Trophoblast cell (in vitro differentiated cells and primary cell): ENCODE data around the gene MCRIP1.
A peak's percentile ranks its signal among the peaks of the same experiment; 100 is the strongest.

ENCODE experiments used
- DNase-seq, 2 donors: peaks; one replicate each; pipeline ENCODE4 v3.0.0-alpha.2; 2016
- H2AFZ ChIP-seq: 2 replicates; pipeline ENCODE4 v1.6.1; 2013; ENCODE audit warnings: low read length, moderate library complexity, mild to moderate bottlenecking; ENCODE audit not compliant: insufficient read depth, poor library complexity
- H2AK5ac ChIP-seq: 2 replicates; pipeline ENCODE4 v1.6.1; 2013; ENCODE audit warnings: mild to moderate bottlenecking, low read length
- H2BK120ac ChIP-seq: 2 replicates; pipeline ENCODE4 v1.6.1; 2013; ENCODE audit warnings: low read length, mild to moderate bottlenecking, moderate library complexity; ENCODE audit not compliant: insufficient read depth, poor library complexity
- H2BK12ac ChIP-seq: 2 replicates; pipeline ENCODE4 v1.6.1; 2013; ENCODE audit warnings: mild to moderate bottlenecking, low read length, moderate library complexity
- H2BK5ac ChIP-seq: 2 replicates; pipeline ENCODE4 v1.6.1; 2013; ENCODE audit warnings: low read length, low read depth, moderate library complexity, mild to moderate bottlenecking; ENCODE audit not compliant: poor library complexity
- H3K14ac ChIP-seq: 2 replicates; pipeline ENCODE4 v1.6.1; 2013; ENCODE audit warnings: mild to moderate bottlenecking, low read length
- H3K18ac ChIP-seq: 2 replicates; pipeline ENCODE4 v1.6.1; 2013; ENCODE audit warnings: mild to moderate bottlenecking, low read length
- H3K23ac ChIP-seq: 2 replicates; pipeline ENCODE4 v1.6.1; 2013; ENCODE audit warnings: low read length
- H3K27ac ChIP-seq: 2 replicates; pipeline ENCODE4 v1.5.1; 2013; ENCODE audit warnings: low read depth, mild to moderate bottlenecking, inconsistent platforms, low read length, moderate library complexity
- H3K27me3 ChIP-seq: 2 replicates; pipeline ENCODE4 v1.6.1; 2013; ENCODE audit warnings: inconsistent platforms, mild to moderate bottlenecking, low read length, moderate library complexity; ENCODE audit not compliant: insufficient read depth
- H3K36me3 ChIP-seq, 2 experiments: 1 replicate in 1 of 2; 2 replicates in 1 of 2; pipeline ENCODE4 v1.6.1; 2013; ENCODE audit warnings: low read length in 2 of 2, mild to moderate bottlenecking in 2 of 2, moderate library complexity in 1 of 2; ENCODE audit not compliant: insufficient read depth in 2 of 2, control insufficient read depth in 1 of 2
- H3K4ac ChIP-seq: 2 replicates; pipeline ENCODE4 v1.6.1; 2013; ENCODE audit warnings: low read depth, mild to moderate bottlenecking, low read length, moderate library complexity
- H3K4me1 ChIP-seq, 2 experiments: 1 replicate in 1 of 2; 2 replicates in 1 of 2; pipeline ENCODE4 v1.6.1; 2013; ENCODE audit warnings: low read length in 2 of 2, mild to moderate bottlenecking in 2 of 2, moderate library complexity in 1 of 2; ENCODE audit not compliant: insufficient read depth in 2 of 2, control insufficient read depth in 1 of 2
- H3K4me2 ChIP-seq: 2 replicates; pipeline ENCODE4 v1.6.1; 2013; ENCODE audit warnings: inconsistent platforms, mild to moderate bottlenecking, low read length, moderate library complexity
- H3K4me3 ChIP-seq: 2 replicates; pipeline ENCODE4 v1.5.1; 2013; ENCODE audit warnings: mild to moderate bottlenecking, low read depth, low read length, inconsistent platforms
- H3K79me1 ChIP-seq: one replicate; pipeline ENCODE4 v1.6.1; 2013; ENCODE audit warnings: low read length
- H3K79me2 ChIP-seq: 2 replicates; pipeline ENCODE4 v1.6.1; 2013; ENCODE audit warnings: low read length, mild to moderate bottlenecking; ENCODE audit not compliant: control insufficient read depth, insufficient read depth, poor library complexity
- H3K9ac ChIP-seq: 2 replicates; pipeline ENCODE4 v1.6.1; 2013; ENCODE audit warnings: mild to moderate bottlenecking, low read length
- H3K9me3 ChIP-seq: 2 replicates; pipeline ENCODE4 v1.6.1; 2013; ENCODE audit warnings: low read depth, mild to moderate bottlenecking, control low read depth, inconsistent platforms, low read length; ENCODE audit not compliant: insufficient read depth
- H4K12ac ChIP-seq: 2 replicates; pipeline ENCODE4 v1.6.1; 2013; ENCODE audit warnings: low read depth, mild to moderate bottlenecking, low read length, moderate library complexity
- H4K8ac ChIP-seq: 2 replicates; pipeline ENCODE4 v1.6.1; 2013; ENCODE audit warnings: low read depth, mild to moderate bottlenecking, low read length, moderate library complexity
- H4K91ac ChIP-seq: one replicate; pipeline ENCODE4 v1.6.1; 2013; ENCODE audit warnings: low read depth, mild to moderate bottlenecking, low read length, moderate library complexity
- WGBS: extraction: QIAGEN DNeasy Blood & Tissue Kit; methylation state at CpG from one replicate; pipeline ENCODE4 v1.1.7; 2013; ENCODE audit warnings: missing lambda C conversion rate; ENCODE audit not compliant: insufficient read length, insufficient coverage; ENCODE audit errors: extremely low coverage; 5-methylcytosine and 5-hydroxymethylcytosine counted together

The MCRIP1 gene

DNA sequence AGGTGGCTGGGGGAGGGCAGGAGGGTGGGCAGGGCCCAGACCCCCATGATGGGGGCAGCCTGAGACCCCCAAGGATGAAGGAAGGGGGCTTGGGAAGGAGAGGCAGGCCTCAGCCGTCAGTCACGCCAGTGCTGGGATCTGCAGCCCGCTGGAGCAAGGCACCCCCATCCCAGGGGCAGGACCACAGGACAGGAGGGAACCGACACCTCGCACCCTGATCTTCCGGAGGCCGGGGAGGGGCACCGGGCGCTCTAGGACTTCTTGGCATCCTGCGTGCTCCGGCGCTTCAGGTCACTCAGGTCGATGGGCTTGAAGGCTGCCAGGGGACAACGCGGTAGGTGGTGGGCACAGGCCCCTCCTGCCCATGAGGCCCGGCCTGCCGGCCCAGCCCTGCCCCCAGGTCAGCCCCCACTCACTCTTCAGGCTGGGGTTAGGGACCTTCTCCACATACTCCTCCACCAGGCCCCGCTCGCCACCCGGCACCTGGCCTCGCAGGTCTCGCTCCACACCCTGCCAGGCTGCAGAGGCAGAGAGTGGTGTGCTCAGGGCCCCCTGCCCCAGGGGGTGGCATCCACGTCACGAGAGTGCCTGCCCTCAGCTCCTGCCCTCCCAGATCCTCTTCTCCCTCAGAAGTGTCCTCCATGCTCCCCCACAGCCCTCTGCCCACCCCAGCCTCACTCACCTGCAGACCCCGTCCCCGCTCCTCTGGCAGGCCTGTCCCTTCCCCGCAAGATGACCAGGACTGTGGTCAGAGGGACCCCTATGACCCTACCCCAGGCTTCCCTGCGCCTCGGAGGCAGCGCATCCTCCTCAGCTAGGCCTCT lies 9.9 kb downstream of the MCRIP1 start:
- DNase-seq, result no peak
- no peaks in the 10 kb centered on the region for H3K27me3 ChIP-seq
- H3K36me3 ChIP-seq, result peaks cover 29 to 32% of the 10 kb centered on the region in 2 experiments
- H3K9ac ChIP-seq, result no peak overlapping the region
- H3K4me3 ChIP-seq, result no peak overlapping the region
- H2AFZ ChIP-seq, result no peak overlapping the region
- H2BK120ac ChIP-seq, result no peak overlapping the region
- no peak overlapping the region for H2BK5ac ChIP-seq
- no peak overlapping the region for H3K27ac ChIP-seq
- no peak overlapping the region for H3K23ac ChIP-seq
- H2BK12ac ChIP-seq, result no peak overlapping the region
- no peak overlapping the region for H4K12ac ChIP-seq
- H3K4me2 ChIP-seq, result no peak overlapping the region
- no peaks in the 10 kb centered on the region for H3K79me2 ChIP-seq
- H3K4ac ChIP-seq, result no peak overlapping the region
- no peak overlapping the region for H3K14ac ChIP-seq
- peaks cover 7% of the 10 kb centered on the region for H3K9me3 ChIP-seq
- H2AK5ac ChIP-seq, result no peak overlapping the region
- no CpG with 5 or more reads among the region's 30 CpGs for WGBS
- peaks cover 0 to 2% of the 10 kb centered on the region in 2 experiments for H3K4me1 ChIP-seq
- no peak overlapping the region for H3K18ac ChIP-seq
- H4K8ac ChIP-seq, result no peak overlapping the region
- H3K79me1 ChIP-seq, result no peaks in the 10 kb centered on the region
- H4K91ac ChIP-seq, result no peak overlapping the region

DNA sequence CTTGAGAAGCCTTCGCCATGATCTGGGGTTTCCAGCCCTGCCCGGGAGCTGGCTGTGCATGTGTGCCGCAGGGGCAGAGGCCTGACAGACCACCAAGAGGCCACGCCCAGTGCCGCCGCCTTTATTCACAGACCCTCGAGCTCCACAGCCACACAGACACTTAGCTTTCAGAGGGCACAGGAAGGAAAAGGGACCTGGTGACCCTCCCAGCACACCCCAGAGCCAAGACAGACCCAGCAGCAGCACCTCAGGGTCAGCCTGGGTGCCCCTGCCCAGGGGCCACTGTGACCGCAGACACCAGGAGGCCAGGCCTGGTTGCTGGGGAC lies 10.8 kb downstream of the MCRIP1 start:
- Histone ChIP-seq H3K79me1 (no peaks in the 10 kb centered on the region), H3K14ac (no peak overlapping the region), H3K18ac (no peak overlapping the region), H4K91ac (no peak overlapping the region), H3K27ac (no peak overlapping the region), H3K36me3 (peaks cover 29 to 32% of the 10 kb centered on the region in 2 experiments), H3K4me2 (no peak overlapping the region), H3K23ac (no peak overlapping the region), H2BK120ac (no peak overlapping the region), H3K4me3 (no peak overlapping the region), H4K8ac (no peak overlapping the region), H3K9me3 (peaks cover 7% of the 10 kb centered on the region), H2AFZ (no peak overlapping the region), H2AK5ac (no peak overlapping the region), H3K4me1 (peaks cover 0 to 2% of the 10 kb centered on the region in 2 experiments), H4K12ac (no peak overlapping the region), H2BK5ac (no peak overlapping the region), H3K27me3 (no peaks in the 10 kb centered on the region), H2BK12ac (no peak overlapping the region), H3K4ac (no peak overlapping the region), H3K9ac (no peak overlapping the region), H3K79me2 (no peaks in the 10 kb centered on the region)
- DNase-seq, result no peak
- no CpG with 5 or more reads among the region's 8 CpGs for WGBS

DNA sequence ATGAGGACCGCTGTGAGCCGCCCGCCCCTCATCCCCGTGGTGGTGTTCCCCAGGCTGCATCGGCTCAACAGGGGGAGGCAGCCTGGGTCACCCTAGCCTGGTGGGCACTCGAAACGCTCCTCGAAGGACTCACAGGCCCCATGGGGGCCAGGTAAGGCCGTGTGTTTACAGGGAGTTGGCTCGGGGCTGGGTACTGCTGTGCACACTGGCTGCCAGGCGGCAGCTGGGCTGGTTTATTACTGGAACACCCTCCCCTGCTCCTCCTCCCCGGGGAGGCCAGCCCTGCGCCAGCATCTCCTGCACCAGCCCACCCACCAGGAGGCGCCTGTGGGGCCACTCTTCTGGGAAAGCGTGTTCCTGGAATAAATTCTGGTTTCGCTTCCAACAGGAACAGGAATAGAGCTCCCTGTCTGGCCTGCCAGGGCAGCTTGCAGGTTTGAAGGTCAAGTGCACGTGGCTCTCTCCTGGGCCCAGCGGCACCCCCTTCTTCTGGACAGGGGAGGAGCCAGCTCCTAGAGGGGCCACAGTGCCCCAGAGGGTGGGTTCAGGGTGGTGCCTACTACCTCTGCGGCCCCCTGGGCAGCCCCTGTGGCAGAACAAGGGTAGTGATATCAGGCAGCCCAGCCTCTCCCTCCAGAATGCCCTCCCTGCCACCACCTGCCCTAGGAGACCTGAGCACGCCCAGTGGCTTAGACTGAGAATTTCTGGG lies 11.3 kb downstream of the MCRIP1 start:
- WGBS, result no CpG with 5 or more reads among the region's 20 CpGs
- no peak overlapping the region for H3K14ac ChIP-seq
- H3K79me2 ChIP-seq, result no peaks in the 10 kb centered on the region
- H3K4me3 ChIP-seq, result no peak overlapping the region
- DNase-seq, result peak; percentile 78 to 89
- H4K12ac ChIP-seq, result no peak overlapping the region
- no peak overlapping the region for H2BK12ac ChIP-seq
- H4K91ac ChIP-seq, result no peak overlapping the region
- no peak overlapping the region for H3K4ac ChIP-seq
- H3K4me1 ChIP-seq, result peaks cover 0 to 2% of the 10 kb centered on the region in 2 experiments
- no peak overlapping the region for H3K18ac ChIP-seq
- no peaks in the 10 kb centered on the region for H3K79me1 ChIP-seq
- H3K27ac ChIP-seq, result no peak overlapping the region
- peaks cover 7% of the 10 kb centered on the region for H3K9me3 ChIP-seq
- H3K23ac ChIP-seq, result no peak overlapping the region
- H2BK5ac ChIP-seq, result no peak overlapping the region
- H2AK5ac ChIP-seq, result no peak overlapping the region
- no peak overlapping the region for H4K8ac ChIP-seq
- no peak overlapping the region for H2BK120ac ChIP-seq
- H2AFZ ChIP-seq, result no peak overlapping the region
- H3K4me2 ChIP-seq, result no peak overlapping the region
- peaks cover 29 to 32% of the 10 kb centered on the region in 2 experiments for H3K36me3 ChIP-seq
- no peaks in the 10 kb centered on the region for H3K27me3 ChIP-seq
- no peak overlapping the region for H3K9ac ChIP-seq

DNA sequence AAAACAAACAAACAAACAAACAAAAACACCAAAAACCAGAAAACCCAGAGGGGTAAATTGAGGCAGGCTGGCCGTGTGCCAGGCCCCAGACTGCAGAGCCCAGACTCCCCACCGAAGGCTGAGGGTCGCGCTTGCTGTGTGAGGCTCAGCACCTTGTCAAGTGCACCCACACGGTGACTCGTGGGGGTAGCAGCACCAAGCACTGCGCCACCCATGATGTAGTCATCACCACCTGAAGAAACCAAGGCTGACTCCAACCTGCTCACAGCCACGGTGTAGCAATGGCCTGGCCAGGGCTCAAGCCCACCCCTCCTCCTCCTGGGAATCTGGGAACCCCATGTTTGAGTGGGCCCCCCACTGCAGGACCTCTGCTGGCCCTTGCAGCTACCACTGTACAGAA lies 11.9 kb downstream of the MCRIP1 start:
- H3K4me3 ChIP-seq, result no peak overlapping the region
- peaks cover 0 to 2% of the 10 kb centered on the region in 2 experiments for H3K4me1 ChIP-seq
- no peak overlapping the region for H4K8ac ChIP-seq
- H3K36me3 ChIP-seq, result peaks cover 29 to 32% of the 10 kb centered on the region in 2 experiments
- H3K79me1 ChIP-seq, result no peaks in the 10 kb centered on the region
- no peak overlapping the region for H3K4me2 ChIP-seq
- H2AFZ ChIP-seq, result no peak overlapping the region
- no peak for DNase-seq
- H2BK12ac ChIP-seq, result no peak overlapping the region
- no peak overlapping the region for H4K12ac ChIP-seq
- H3K27ac ChIP-seq, result no peak overlapping the region
- no CpG with 5 or more reads among the region's 8 CpGs for WGBS
- H3K18ac ChIP-seq, result no peak overlapping the region
- no peak overlapping the region for H3K23ac ChIP-seq
- no peak overlapping the region for H3K14ac ChIP-seq
- no peak overlapping the region for H2BK5ac ChIP-seq
- H2BK120ac ChIP-seq, result no peak overlapping the region
- H3K9me3 ChIP-seq, result peaks cover 7% of the 10 kb centered on the region
- H2AK5ac ChIP-seq, result no peak overlapping the region
- no peak overlapping the region for H4K91ac ChIP-seq
- H3K79me2 ChIP-seq, result no peaks in the 10 kb centered on the region
- H3K27me3 ChIP-seq, result no peaks in the 10 kb centered on the region
- H3K9ac ChIP-seq, result no peak overlapping the region
- H3K4ac ChIP-seq, result no peak overlapping the region
